WTC11 (cell line): ENCODE data around the gene ZNF302.

Experiments
- USF2 ChIP-seq: sonication (generic); formaldehyde crosslinking; IDR thresholded peaks from 2 replicates; pipeline ENCODE4 v1.8.1; 2023; ENCODE audit warnings: mild to moderate bottlenecking, missing genetic modification reagents, moderate library complexity
- ZNF317 ChIP-seq: sonication (generic); formaldehyde crosslinking; IDR thresholded peaks from 2 replicates; pipeline ENCODE4 v1.8.1; 2023; ENCODE audit warnings: low read depth, mild to moderate bottlenecking, moderate library complexity, missing genetic modification reagents, borderline replicate concordance
- TF ChIP-seq, protein P1 (sequence below): fragments of 200-600 bp; IDR thresholded peaks from 2 replicates; pipeline ENCODE4 v1.8.0; 2022; ENCODE audit warnings: antibody characterized with exemption

DNA sequence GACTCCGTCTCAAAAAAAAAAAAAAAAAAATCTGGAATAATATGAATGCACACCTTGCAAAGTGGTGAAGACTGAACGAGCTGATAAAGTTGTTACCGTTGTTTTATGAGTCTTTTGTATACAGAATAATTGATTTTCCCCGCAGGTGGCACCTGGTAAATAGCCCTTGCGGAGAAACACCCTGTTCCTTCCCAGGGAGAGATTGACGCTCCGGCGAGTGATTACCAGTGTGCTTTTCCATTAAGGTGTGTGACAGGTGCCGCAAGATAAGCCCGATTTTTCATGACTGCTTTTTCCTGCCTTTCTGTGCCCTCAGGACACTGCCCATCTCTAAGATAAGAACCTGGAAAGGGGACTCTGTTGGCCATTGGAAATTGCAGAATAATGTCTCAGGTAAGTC, 943 bp downstream of the ZNF302 start:
- TF ChIP-seq, protein P1, sequence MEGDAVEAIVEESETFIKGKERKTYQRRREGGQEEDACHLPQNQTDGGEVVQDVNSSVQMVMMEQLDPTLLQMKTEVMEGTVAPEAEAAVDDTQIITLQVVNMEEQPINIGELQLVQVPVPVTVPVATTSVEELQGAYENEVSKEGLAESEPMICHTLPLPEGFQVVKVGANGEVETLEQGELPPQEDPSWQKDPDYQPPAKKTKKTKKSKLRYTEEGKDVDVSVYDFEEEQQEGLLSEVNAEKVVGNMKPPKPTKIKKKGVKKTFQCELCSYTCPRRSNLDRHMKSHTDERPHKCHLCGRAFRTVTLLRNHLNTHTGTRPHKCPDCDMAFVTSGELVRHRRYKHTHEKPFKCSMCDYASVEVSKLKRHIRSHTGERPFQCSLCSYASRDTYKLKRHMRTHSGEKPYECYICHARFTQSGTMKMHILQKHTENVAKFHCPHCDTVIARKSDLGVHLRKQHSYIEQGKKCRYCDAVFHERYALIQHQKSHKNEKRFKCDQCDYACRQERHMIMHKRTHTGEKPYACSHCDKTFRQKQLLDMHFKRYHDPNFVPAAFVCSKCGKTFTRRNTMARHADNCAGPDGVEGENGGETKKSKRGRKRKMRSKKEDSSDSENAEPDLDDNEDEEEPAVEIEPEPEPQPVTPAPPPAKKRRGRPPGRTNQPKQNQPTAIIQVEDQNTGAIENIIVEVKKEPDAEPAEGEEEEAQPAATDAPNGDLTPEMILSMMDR: no peak
- no peak for TF ChIP-seq ZNF317 (CRISPR knock-in tag)
- TF ChIP-seq USF2: no peak
